Cardiac muscle cell (in vitro differentiated cells and primary cell): ENCODE data around the gene ZNF609. TPM values are rescaled to one million over a fixed set of nuclear protein-coding genes. Genes with fewer than 3 reads are reported as not detected.
"Not testable (repeated sequence)": the region's sequence is repeated elsewhere in the genome, so short reads cannot be mapped to it uniquely, and the experiment has no call there.

Experiments used
- DNase-seq, 2 donors: peaks; one replicate each; pipeline versions ENCODE4 v3.0.0 to v3.0.0-alpha.2; 2010 to 2017; ENCODE audit warnings: low read depth in 1 of 2, low spot score in 1 of 2
- H3K27ac ChIP-seq: fragments of 200-600 bp; sonication (generic); 2 replicates; pipeline ENCODE4 v1.5.1; 2016
- H3K27me3 ChIP-seq: fragments of 200-600 bp; sonication (generic); 2 replicates; pipeline ENCODE4 v1.6.0; 2016; ENCODE audit warnings: control low read depth
- H3K36me3 ChIP-seq: fragments of 200-600 bp; sonication (generic); 2 replicates; pipeline ENCODE4 v1.5.1; 2016; ENCODE audit warnings: control low read depth
- H3K4me1 ChIP-seq: fragments of 200-600 bp; sonication (generic); 2 replicates; pipeline ENCODE4 v1.8.1; 2017; ENCODE audit warnings: low read depth, mild to moderate bottlenecking, mixed run types
- H3K4me3 ChIP-seq: fragments of 200-600 bp; sonication (generic); 2 replicates; pipeline ENCODE4 v1.5.1; 2016; ENCODE audit warnings: mild to moderate bottlenecking
- H3K9me3 ChIP-seq: fragments of 200-600 bp; sonication (generic); 2 replicates; pipeline ENCODE4 v1.5.1; 2017; ENCODE audit warnings: low read depth, mild to moderate bottlenecking, control low read depth
- CTCF ChIP-seq: IDR thresholded peaks from 2 replicates; pipeline ENCODE4 v1.5.1; 2012; ENCODE audit warnings: low read depth, mild to moderate bottlenecking, low read length
- polyA plus RNA-seq: library from polyadenylated mRNA; unstranded; fragments of >200 nt; fragmentation: Nextera tagmentation; extraction: Ambion mirVana; gene quantifications from 2 replicates; pipeline ENCODE4 v1.2.1, GENCODE V29; 2016
- total RNA-seq: library from RNA; depleted of rRNA; stranded (reverse); fragments of >200 nt; gene quantifications from 2 replicates; pipeline ENCODE4 v1.2.3, GENCODE V29; 2016

The ZNF609 gene
- total and polyA plus RNA-seq, 2 experiments from 2014 or later = 25.6 to 41.4 TPM

- Histone ChIP-seq H3K36me3 (no peaks in the 10 kb centered on the region), H3K4me3 (no peak overlapping the region), H3K27me3 (no peaks in the 10 kb centered on the region), H3K4me1 (peaks cover 34% of the 10 kb centered on the region), H3K9me3 (no peaks in the 10 kb centered on the region), H3K27ac (peak overlapping the region; percentile 87)
- DNase-seq = peak; percentile 28 to 53
- TF ChIP-seq CTCF = no peak
These were observed 174.5 kb downstream of the ZNF609 start for GRCh38 chr15:64634576-64635498.

- Histone ChIP-seq H3K9me3 (no peaks in the 10 kb centered on the region), H3K36me3 (no peaks in the 10 kb centered on the region), H3K4me3 (no peak overlapping the region), H3K27me3 (no peaks in the 10 kb centered on the region), H3K4me1 (peaks cover 34% of the 10 kb centered on the region), H3K27ac (peak overlapping the region; percentile 87)
- DNase-seq = peak; percentile 55 to 91
- no peak for TF ChIP-seq CTCF
These were observed 175.4 kb downstream of the ZNF609 start for GRCh38 chr15:64635499-64636495.

- Histone ChIP-seq H3K27me3 (no peaks in the 10 kb centered on the region), H3K36me3 (no peaks in the 10 kb centered on the region), H3K4me3 (no peak overlapping the region), H3K4me1 (peaks cover 34% of the 10 kb centered on the region), H3K9me3 (no peaks in the 10 kb centered on the region), H3K27ac (peak overlapping the region; percentile 87)
- DNase-seq = peak in 1 of 2 donors; percentile 64
- no peak for TF ChIP-seq CTCF
These were observed 176.2 kb downstream of the ZNF609 start for GRCh38 chr15:64636556-64636955.

GRCh38 chr15:64637412-64637811, 177.0 kb downstream of the ZNF609 start:
- DNase-seq = no peak
- Histone ChIP-seq H3K9me3 (no peaks in the 10 kb centered on the region), H3K27ac (no peak overlapping the region), H3K36me3 (no peaks in the 10 kb centered on the region), H3K4me1 (peaks cover 34% of the 10 kb centered on the region), H3K27me3 (no peaks in the 10 kb centered on the region), H3K4me3 (no peak overlapping the region)
- no peak for TF ChIP-seq CTCF

- not testable (repeated sequence) for H3K27me3 ChIP-seq, H3K36me3 ChIP-seq, DNase-seq, H3K4me3 ChIP-seq, H3K27ac ChIP-seq, H3K9me3 ChIP-seq
- H3K4me1 ChIP-seq = peaks cover 20% of the 10 kb centered on the region
These were observed 179.4 kb downstream of the ZNF609 start for GRCh38 chr15:64639744-64640143.
